ENCODE data around the gene GALNT17.

GALNT17 gene

DNA sequence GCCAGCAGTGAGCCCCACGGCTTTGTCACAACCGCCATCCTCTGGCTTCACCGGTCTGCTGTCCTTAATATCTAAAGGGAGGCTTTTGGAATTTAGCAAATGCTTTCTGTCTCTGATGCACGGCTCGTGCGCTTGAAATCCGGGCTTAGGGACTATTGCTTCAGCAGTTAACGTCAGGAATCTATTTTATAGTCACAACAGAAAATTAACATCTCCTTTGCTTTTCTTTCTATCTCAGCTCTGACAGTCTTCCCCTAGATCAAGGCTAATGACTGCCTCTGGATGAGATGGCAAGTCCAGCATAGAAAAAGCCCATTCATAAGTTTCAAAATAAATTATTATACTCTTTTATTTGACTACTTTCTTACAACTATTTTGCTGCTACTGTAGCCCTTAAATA lies 423.8 kb downstream of the GALNT17 start:
- TF ChIP-seq TAF1 (IDR thresholded peaks at IDR 0.05; ENCODE audit: borderline replicate concordance, insufficient read depth, low read length) (no peak), POLR2AphosphoS5 (IDR thresholded peaks at IDR 0.05; ENCODE audit: low read depth, low read length) (no peak), SIN3A (IDR thresholded peaks at IDR 0.05; ENCODE audit: borderline replicate concordance, insufficient read depth, low read length) (no peak), FOXP2 (optimal IDR thresholded peaks at IDR 0.05; ENCODE audit: borderline replicate concordance, extremely low read depth, extremely low read length, insufficient read depth) (no peak), REST (IDR thresholded peaks at IDR 0.05; ENCODE audit: insufficient read depth in 1 of 2, low read depth in 2 of 2, low read length in 2 of 2) (no peak)

- no peak for TF ChIP-seq REST (IDR thresholded peaks at IDR 0.05; ENCODE audit: insufficient read depth in 1 of 2, low read depth in 2 of 2, low read length in 2 of 2)
- no peak for TF ChIP-seq FOXP2 (optimal IDR thresholded peaks at IDR 0.05; ENCODE audit: borderline replicate concordance, extremely low read depth, extremely low read length, insufficient read depth)
- TF ChIP-seq SIN3A (IDR thresholded peaks at IDR 0.05; ENCODE audit: borderline replicate concordance, insufficient read depth, low read length): no peak
- TF ChIP-seq POLR2AphosphoS5 (IDR thresholded peaks at IDR 0.05; ENCODE audit: low read depth, low read length): no peak
- TF ChIP-seq TAF1 (IDR thresholded peaks at IDR 0.05; ENCODE audit: borderline replicate concordance, insufficient read depth, low read length): no peak
Observed at GRCh38 chr7:71558806-71559613, 427.1 kb downstream of the GALNT17 start.

GRCh38 chr7:71560354-71560995 lies 428.5 kb downstream of the GALNT17 start:
- TF ChIP-seq REST (IDR thresholded peaks at IDR 0.05; ENCODE audit: insufficient read depth in 1 of 2, low read depth in 2 of 2, low read length in 2 of 2): no peak
- no peak for TF ChIP-seq FOXP2 (optimal IDR thresholded peaks at IDR 0.05; ENCODE audit: borderline replicate concordance, extremely low read depth, extremely low read length, insufficient read depth)
- no peak for TF ChIP-seq POLR2AphosphoS5 (IDR thresholded peaks at IDR 0.05; ENCODE audit: low read depth, low read length)
- TF ChIP-seq TAF1 (IDR thresholded peaks at IDR 0.05; ENCODE audit: borderline replicate concordance, insufficient read depth, low read length): no peak
- TF ChIP-seq SIN3A (IDR thresholded peaks at IDR 0.05; ENCODE audit: borderline replicate concordance, insufficient read depth, low read length): no peak

GRCh38 chr7:71563276-71563675 lies 431.3 kb downstream of the GALNT17 start:
- TF ChIP-seq TAF1 (IDR thresholded peaks at IDR 0.05; ENCODE audit: borderline replicate concordance, insufficient read depth, low read length) (no peak), POLR2AphosphoS5 (IDR thresholded peaks at IDR 0.05; ENCODE audit: low read depth, low read length) (no peak), REST (IDR thresholded peaks at IDR 0.05; ENCODE audit: insufficient read depth in 1 of 2, low read depth in 2 of 2, low read length in 2 of 2) (no peak), FOXP2 (optimal IDR thresholded peaks at IDR 0.05; ENCODE audit: borderline replicate concordance, extremely low read depth, extremely low read length, insufficient read depth) (no peak), SIN3A (IDR thresholded peaks at IDR 0.05; ENCODE audit: borderline replicate concordance, insufficient read depth, low read length) (no peak)
